ENCODE measurements around the gene WWOX. TPM values are rescaled to one million over a fixed set of nuclear protein-coding genes. Genes with fewer than 3 reads are reported as not detected.

The WWOX gene
- total RNA-seq, 1 donor from 2014 or later, result 18.6 TPM

- H3K4me3 Mint-ChIP-seq (ENCODE audit: unreplicated experiment), result no peak overlapping the region
- peaks cover 3% of the 10 kb centered on the region for H3K4me1 Mint-ChIP-seq (ENCODE audit: unreplicated experiment)
- peaks cover 1% of the 10 kb centered on the region for H3K27me3 Mint-ChIP-seq (ENCODE audit: unreplicated experiment)
- no peak for DNase-seq (ENCODE audit: low spot score)
- TF ChIP-seq CTCF (IDR thresholded peaks at IDR 0.05; ENCODE audit: unreplicated experiment), result no peak
- H3K9me3 Mint-ChIP-seq (ENCODE audit: unreplicated experiment), result no peaks in the 10 kb centered on the region
- no peaks in the 10 kb centered on the region for H3K36me3 Mint-ChIP-seq (ENCODE audit: low read depth, unreplicated experiment)
- H3K27ac Mint-ChIP-seq (ENCODE audit: unreplicated experiment), result no peak overlapping the region
These were observed 1000.3 kb downstream of the WWOX start for GRCh38 chr16:79099716-79100115.

- no peak for TF ChIP-seq CTCF (IDR thresholded peaks at IDR 0.05; ENCODE audit: unreplicated experiment)
- Mint-ChIP-seq H3K4me3 (ENCODE audit: unreplicated experiment) (no peak overlapping the region), H3K27me3 (ENCODE audit: unreplicated experiment) (peaks cover 1% of the 10 kb centered on the region), H3K9me3 (ENCODE audit: unreplicated experiment) (no peaks in the 10 kb centered on the region), H3K4me1 (ENCODE audit: unreplicated experiment) (peaks cover 3% of the 10 kb centered on the region), H3K27ac (ENCODE audit: unreplicated experiment) (no peak overlapping the region), H3K36me3 (ENCODE audit: low read depth, unreplicated experiment) (no peaks in the 10 kb centered on the region)
- DNase-seq (ENCODE audit: low spot score), result no peak
These were observed 1001.0 kb downstream of the WWOX start for GRCh38 chr16:79100447-79100846.

- H3K27ac Mint-ChIP-seq (ENCODE audit: unreplicated experiment), result no peak overlapping the region
- H3K4me3 Mint-ChIP-seq (ENCODE audit: unreplicated experiment), result no peak overlapping the region
- no peaks in the 10 kb centered on the region for H3K9me3 Mint-ChIP-seq (ENCODE audit: unreplicated experiment)
- TF ChIP-seq CTCF (IDR thresholded peaks at IDR 0.05; ENCODE audit: unreplicated experiment), result no peak
- DNase-seq (ENCODE audit: low spot score), result no peak
- no peaks in the 10 kb centered on the region for H3K36me3 Mint-ChIP-seq (ENCODE audit: low read depth, unreplicated experiment)
- H3K4me1 Mint-ChIP-seq (ENCODE audit: unreplicated experiment), result no peaks in the 10 kb centered on the region
- H3K27me3 Mint-ChIP-seq (ENCODE audit: unreplicated experiment), result peaks cover 1% of the 10 kb centered on the region
These were observed 1002.0 kb downstream of the WWOX start for GRCh38 chr16:79101491-79101890.

GRCh38 chr16:79104567-79104966 lies 1005.1 kb downstream of the WWOX start:
- no peak overlapping the region for H3K27ac Mint-ChIP-seq (ENCODE audit: unreplicated experiment)
- no peak for TF ChIP-seq CTCF (IDR thresholded peaks at IDR 0.05; ENCODE audit: unreplicated experiment)
- H3K4me3 Mint-ChIP-seq (ENCODE audit: unreplicated experiment), result no peak overlapping the region
- no peaks in the 10 kb centered on the region for H3K4me1 Mint-ChIP-seq (ENCODE audit: unreplicated experiment)
- H3K9me3 Mint-ChIP-seq (ENCODE audit: unreplicated experiment), result no peaks in the 10 kb centered on the region
- H3K36me3 Mint-ChIP-seq (ENCODE audit: low read depth, unreplicated experiment), result no peaks in the 10 kb centered on the region
- no peak for DNase-seq (ENCODE audit: low spot score)
- peaks cover 1% of the 10 kb centered on the region for H3K27me3 Mint-ChIP-seq (ENCODE audit: unreplicated experiment)

- Mint-ChIP-seq H3K9me3 (ENCODE audit: unreplicated experiment) (no peaks in the 10 kb centered on the region), H3K36me3 (ENCODE audit: low read depth, unreplicated experiment) (no peaks in the 10 kb centered on the region), H3K4me1 (ENCODE audit: unreplicated experiment) (no peaks in the 10 kb centered on the region), H3K27me3 (ENCODE audit: unreplicated experiment) (no peaks in the 10 kb centered on the region), H3K4me3 (ENCODE audit: unreplicated experiment) (no peak overlapping the region), H3K27ac (ENCODE audit: unreplicated experiment) (no peak overlapping the region)
- no peak for TF ChIP-seq CTCF (IDR thresholded peaks at IDR 0.05; ENCODE audit: unreplicated experiment)
- DNase-seq (ENCODE audit: low spot score), result no peak
These were observed 1007.8 kb downstream of the WWOX start for GRCh38 chr16:79107301-79107700.
